Dendritic cell treated with granulocyte-macrophage colony-stimulating factor and Interleukin-4, amounts not matched to agents 40 ng/mL and 50 ng/mL, for 4 days (primary cell): ENCODE measurements around the gene ZNF12.

Source experiments
- H3K27ac Mint-ChIP-seq: one replicate; pipeline ENCODE4 v1.8.0; 2022; ENCODE audit warnings: mild to moderate bottlenecking, mixed read lengths
- H3K27me3 Mint-ChIP-seq: one replicate; pipeline ENCODE4 v1.8.0; 2022; ENCODE audit warnings: mild to moderate bottlenecking, mixed read lengths
- H3K36me3 Mint-ChIP-seq: one replicate; pipeline ENCODE4 v1.8.0; 2022; ENCODE audit warnings: low read depth, mixed read lengths
- H3K4me1 Mint-ChIP-seq: one replicate; pipeline ENCODE4 v1.8.0; 2022; ENCODE audit warnings: low read depth, mixed read lengths
- H3K4me3 Mint-ChIP-seq: one replicate; pipeline ENCODE4 v1.8.0; 2022; ENCODE audit warnings: mild to moderate bottlenecking, moderate library complexity, mixed read lengths
- H3K9me3 Mint-ChIP-seq: one replicate; pipeline ENCODE4 v1.8.0; 2022; ENCODE audit warnings: mixed read lengths
- intact Hi-C: fragments of 100-400 bp; cut with micrococcal nuclease; formaldehyde crosslinking; loops from one replicate; pipeline ENCODE4 v1.15.0; 2022

The ZNF12 gene

DNA sequence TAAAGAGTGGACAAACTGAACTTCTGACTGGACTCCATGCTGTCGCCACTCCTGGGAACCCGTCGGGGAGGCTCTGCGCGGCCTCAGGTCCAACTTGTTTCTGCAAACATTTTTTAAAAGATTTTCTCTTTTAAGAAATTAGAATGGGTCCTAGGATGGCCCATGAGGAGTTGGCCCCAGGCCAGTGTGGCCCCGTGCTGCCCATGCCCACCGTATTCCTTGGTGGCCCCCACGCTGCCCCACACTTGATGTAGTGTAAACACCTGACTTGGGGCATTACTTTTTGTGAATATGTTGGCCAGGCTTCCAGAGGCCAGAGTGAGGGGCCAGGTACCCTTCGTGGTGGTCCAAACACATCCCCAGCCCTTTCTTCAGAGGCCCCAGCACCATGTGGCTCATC, 50.3 kb downstream of the ZNF12 start:
- Mint-ChIP-seq H3K9me3 (peaks cover 11% of the 10 kb centered on the region), H3K27ac (no peak overlapping the region), H3K4me1 (no peaks in the 10 kb centered on the region), H3K4me3 (no peak overlapping the region), H3K36me3 (peaks cover 49% of the 10 kb centered on the region), H3K27me3 (peaks cover 14% of the 10 kb centered on the region)
- intact Hi-C loops = no loop called here

DNA sequence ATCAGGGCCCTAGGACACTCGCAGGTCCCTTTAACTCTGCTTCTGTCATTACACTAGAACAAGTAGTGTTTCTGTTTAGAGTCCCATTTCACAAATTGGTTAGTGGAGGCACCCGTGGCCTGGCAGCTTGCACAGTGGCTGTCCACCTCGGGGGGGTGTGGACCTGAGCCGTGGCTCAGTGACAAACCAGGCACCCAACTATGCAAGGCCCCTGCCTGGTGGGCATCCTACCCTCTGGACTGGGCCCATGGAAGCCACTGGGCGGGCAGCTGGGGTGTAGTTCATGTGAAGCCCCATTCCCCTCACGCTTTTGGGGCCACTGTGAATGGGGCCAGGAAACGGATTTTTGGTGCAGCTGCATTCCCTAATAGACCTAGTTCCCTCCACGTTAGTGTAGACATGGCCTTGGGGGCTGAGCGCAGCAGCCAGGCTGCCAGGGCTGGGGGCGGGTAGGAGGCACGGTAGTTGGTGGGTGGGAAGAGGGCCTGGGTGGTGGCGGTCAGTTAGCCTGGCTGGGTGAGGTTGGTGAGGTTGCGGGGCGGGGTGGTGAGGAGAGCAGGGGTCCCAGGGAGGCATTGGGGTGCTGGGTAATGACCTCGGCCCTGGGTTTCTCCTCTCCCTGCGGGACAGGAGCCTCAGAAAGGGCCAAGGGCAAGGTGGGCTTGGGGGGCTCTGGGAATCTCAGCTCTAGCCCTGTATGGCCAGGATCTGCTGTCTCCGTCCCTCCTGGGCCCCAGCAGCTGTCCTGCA, 50.9 kb downstream of the ZNF12 start:
- Mint-ChIP-seq H3K9me3 (peaks cover 17% of the 10 kb centered on the region), H3K27ac (no peak overlapping the region)
- intact Hi-C loops = no loop called here

DNA sequence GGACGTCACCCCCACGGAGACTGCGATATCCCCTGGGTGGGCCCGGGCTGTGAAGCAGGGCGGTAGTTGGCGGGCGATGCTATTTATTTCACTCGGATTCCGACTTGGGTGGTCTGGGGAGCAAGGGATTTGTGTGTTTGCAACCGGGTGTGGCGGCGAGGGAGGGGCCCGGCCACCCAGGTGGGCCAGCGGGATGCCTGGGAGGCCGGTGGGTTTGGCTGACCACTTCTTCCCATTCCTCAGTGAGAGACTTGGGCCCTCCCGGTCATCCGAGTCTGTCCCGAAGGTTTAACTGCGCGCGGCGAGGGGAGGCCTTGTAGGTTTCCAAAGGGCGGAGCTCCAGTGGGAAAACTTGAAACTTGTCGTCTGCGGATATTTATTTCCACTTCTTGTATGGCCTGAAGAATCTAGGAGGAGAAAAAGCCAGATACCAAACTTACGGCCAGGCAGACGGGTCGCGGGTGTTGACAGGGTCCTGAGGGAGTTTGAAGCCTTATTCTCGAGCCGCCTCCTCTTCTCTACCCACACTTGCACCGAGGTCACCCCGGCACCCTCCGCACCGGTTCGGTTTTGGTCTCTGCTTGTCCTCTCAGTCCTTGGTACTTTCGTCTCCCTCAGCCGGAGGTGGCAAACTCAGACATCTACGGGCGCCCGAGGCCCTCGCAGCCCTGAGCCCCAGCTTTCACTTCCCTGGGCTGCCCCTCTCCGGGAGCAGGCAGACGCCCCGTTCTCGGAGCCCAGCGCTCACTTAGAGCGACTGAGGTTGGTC, 51.7 kb downstream of the ZNF12 start:
- Mint-ChIP-seq H3K36me3 (peaks cover 63% of the 10 kb centered on the region), H3K9me3 (peaks cover 25% of the 10 kb centered on the region), H3K27me3 (peaks cover 2% of the 10 kb centered on the region), H3K4me3 (no peak overlapping the region), H3K27ac (no peak overlapping the region), H3K4me1 (no peaks in the 10 kb centered on the region)
- intact Hi-C loops = no loop called here

More for the DNA sequence above, 50.9 kb downstream of the ZNF12 start:
- Mint-ChIP-seq H3K27me3 (peaks cover 8% of the 10 kb centered on the region), H3K4me3 (no peak overlapping the region), H3K4me1 (no peaks in the 10 kb centered on the region), H3K36me3 (peaks cover 55% of the 10 kb centered on the region)

DNA sequence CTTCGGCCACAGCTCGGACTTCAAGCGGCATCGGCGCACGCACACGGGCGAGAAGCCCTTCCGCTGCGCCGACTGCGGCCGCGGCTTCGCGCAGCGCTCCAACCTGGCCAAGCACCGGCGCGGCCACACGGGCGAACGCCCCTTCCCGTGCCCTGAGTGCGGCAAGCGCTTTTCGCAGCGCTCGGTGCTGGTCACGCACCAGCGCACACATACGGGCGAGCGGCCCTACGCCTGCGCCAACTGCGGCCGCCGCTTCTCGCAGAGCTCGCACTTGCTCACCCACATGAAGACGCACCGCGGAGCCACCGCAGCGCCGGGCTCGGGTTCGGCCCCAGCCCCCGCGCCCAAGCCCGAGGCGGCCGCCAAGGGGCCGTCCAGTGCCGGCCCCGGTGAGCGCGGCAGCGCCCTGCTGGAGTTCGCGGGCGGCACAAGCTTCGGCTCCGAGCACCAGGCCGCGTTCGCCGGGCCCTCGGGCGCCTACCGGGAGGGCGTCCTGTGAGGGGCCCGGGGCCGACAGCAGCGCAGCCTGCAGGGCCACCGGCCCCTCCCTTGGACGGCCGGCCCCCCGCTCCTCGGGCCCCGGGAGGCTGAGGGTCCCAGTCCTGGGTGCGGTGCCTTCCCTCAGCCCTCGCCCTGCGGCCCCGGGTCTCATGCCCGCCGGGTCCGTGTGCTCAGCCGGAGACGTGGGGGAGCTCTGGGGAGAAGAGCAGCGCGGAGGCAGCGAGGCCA, 52.5 kb downstream of the ZNF12 start:
- Mint-ChIP-seq H3K27ac (no peak overlapping the region), H3K9me3 (peaks cover 33% of the 10 kb centered on the region), H3K4me3 (no peak overlapping the region), H3K36me3 (peaks cover 71% of the 10 kb centered on the region), H3K27me3 (no peaks in the 10 kb centered on the region), H3K4me1 (no peaks in the 10 kb centered on the region)
- intact Hi-C loops = no loop called here

DNA sequence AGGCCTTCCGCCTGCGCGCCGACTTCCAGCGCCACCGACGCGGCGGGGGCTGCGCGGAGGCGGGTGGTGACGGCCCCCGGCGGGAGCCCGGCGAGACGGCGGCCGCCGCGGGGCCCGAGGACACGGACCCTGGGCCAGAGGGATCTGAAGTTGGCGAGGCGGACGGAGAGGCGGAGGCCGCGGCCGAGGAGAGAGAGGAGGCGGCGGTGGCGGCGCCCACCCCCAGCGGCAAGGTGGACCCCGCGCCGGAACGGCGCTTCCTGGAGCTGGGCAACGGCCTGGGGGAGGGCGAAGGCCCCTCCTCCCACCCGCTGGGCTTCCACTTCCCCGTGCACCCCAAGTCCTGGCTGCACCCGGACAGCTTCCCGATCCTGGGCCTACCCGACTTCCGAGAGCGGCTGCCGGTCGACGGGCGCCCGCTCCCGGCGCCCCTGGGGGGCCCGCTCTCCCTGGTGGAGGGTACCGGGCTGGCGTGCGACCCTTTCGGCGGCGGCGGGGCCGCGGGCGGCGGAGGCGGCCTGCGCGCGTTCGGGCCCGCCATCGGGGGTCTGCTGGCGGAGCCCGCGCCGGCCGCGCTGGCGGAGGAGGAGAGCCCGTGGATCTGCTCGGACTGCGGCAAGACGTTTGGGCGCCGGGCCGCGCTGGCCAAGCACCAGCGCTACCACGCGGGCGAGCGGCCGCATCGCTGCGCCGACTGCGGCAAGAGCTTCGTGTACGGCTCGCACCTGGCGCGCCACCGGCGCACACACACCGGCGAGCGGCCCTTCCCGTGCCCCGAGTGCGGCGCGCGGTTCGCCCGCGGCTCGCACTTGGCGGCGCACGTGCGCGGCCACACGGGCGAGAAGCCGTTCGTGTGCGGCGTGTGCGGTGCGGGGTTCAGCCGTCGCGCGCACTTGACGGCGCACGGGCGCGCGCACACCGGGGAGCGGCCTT, 53.4 kb downstream of the ZNF12 start:
- H3K27ac Mint-ChIP-seq = no peak overlapping the region
- no peaks in the 10 kb centered on the region for H3K4me1 Mint-ChIP-seq
- H3K9me3 Mint-ChIP-seq = peaks cover 42% of the 10 kb centered on the region
- H3K36me3 Mint-ChIP-seq = peaks cover 80% of the 10 kb centered on the region
- no peaks in the 10 kb centered on the region for H3K27me3 Mint-ChIP-seq
- intact Hi-C loops = no loop called here
- H3K4me3 Mint-ChIP-seq = no peak overlapping the region

DNA sequence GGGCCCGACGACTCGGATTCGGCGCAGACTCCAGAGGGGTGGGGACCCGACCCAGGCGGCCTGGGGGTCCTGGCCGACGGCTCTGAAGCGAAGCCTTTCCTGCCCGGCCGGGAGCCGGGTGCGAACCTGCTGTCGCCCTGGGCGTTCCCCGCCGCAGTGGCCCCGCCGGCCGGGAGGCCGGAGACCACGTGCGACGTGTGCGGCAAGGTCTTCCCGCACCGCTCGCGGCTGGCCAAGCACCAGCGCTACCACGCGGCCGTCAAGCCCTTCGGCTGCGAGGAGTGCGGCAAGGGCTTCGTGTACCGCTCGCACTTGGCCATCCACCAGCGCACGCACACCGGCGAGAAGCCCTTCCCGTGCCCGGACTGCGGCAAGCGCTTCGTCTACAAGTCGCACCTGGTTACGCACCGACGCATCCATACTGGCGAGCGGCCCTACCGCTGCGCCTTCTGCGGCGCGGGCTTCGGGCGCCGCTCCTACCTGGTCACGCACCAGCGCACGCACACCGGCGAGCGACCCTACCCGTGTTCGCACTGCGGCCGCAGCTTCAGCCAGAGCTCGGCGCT, 54.2 kb downstream of the ZNF12 start:
- H3K4me1 Mint-ChIP-seq = no peaks in the 10 kb centered on the region

DNA sequence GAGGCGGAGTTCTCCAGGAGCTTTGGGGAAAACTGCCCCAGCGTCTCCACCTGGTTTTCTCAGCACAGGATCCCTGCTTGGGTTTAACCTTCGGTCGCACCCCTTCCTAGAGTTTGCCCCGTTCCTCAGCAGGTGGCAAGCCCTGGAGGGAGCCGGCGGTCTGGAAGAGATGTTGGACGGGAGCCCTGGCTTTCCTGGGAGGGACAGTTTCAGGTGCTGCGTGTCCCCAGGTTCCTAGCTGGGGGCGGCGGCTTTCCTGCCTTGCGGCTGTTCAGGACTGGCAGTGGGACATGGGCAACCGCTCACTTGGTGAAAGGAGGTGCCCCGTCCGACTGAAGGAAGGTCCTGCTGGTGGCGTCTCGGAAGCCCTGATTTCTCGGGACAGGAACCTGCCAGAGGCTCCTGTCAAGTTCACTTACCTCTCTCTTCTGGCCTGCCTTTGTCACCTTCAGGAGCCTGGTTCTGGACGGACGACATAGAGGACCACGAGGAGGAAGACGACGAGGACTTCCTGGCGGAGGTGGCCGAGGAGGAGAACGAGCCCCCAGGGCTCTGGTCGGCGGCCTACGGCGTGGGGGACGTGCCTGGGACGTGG, 54.8 kb downstream of the ZNF12 start:
- peaks cover 43% of the 10 kb centered on the region for H3K9me3 Mint-ChIP-seq
- H3K27ac Mint-ChIP-seq = no peak overlapping the region
- no peaks in the 10 kb centered on the region for H3K4me1 Mint-ChIP-seq
- H3K27me3 Mint-ChIP-seq = no peaks in the 10 kb centered on the region
- intact Hi-C loops = no loop called here
- H3K36me3 Mint-ChIP-seq = peaks cover 94% of the 10 kb centered on the region
- no peak overlapping the region for H3K4me3 Mint-ChIP-seq

More for the DNA sequence above, 54.2 kb downstream of the ZNF12 start:
- Mint-ChIP-seq H3K27me3 (no peaks in the 10 kb centered on the region), H3K9me3 (peaks cover 43% of the 10 kb centered on the region), H3K36me3 (peaks cover 88% of the 10 kb centered on the region), H3K27ac (no peak overlapping the region), H3K4me3 (no peak overlapping the region)
- intact Hi-C loops = no loop called here

DNA sequence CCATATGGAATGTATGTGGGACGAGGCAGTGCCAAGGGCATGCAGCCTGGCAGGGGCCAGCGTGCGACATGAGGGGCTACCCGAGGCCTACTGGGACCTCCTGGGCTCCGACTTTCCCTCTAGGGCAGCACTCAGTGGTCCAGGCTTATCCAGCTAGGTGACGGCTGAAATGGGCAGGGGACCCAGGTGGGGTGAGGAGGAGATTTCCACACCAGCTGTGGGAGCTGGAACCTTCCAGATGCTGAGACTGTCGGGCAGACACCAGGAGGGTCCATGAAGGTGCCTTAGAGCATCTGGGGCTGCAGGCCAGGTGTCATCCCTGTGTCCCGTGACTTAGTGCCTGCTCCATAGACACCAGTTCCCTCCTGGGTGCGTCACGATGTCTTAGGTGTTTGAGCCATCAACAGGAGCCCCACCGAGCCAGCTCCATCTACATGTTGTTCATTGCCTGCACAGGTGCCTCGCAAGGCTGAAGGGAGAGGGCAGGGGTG, 56.2 kb downstream of the ZNF12 start:
- Mint-ChIP-seq H3K27ac (no peak overlapping the region), H3K4me1 (no peaks in the 10 kb centered on the region), H3K9me3 (peaks cover 43% of the 10 kb centered on the region), H3K27me3 (no peaks in the 10 kb centered on the region), H3K4me3 (no peak overlapping the region), H3K36me3 (peaks cover 100% of the 10 kb centered on the region)
- intact Hi-C loops = no loop called here

DNA sequence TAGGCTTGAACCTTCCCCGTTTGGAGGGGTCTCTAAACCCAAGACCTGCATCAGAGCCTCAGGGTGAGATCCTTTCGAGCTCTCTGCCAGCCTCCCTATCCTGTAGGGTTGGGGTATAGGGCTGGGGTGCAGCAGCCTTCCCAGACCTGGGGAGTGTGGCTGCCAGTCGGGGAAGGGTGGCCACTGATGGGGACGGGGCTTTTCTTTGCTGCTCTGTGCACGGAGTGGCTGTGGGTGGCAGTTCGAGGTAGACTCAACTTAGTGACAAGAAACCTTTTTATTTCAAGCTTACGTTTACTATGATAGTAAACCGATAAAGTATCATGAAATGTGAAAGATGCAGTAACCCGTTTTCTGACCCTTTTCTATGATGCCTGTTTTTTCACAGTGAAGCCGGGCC, 56.7 kb downstream of the ZNF12 start:
- Mint-ChIP-seq H3K9me3 (peaks cover 43% of the 10 kb centered on the region), H3K4me1 (no peaks in the 10 kb centered on the region), H3K27ac (no peak overlapping the region), H3K27me3 (no peaks in the 10 kb centered on the region), H3K36me3 (peaks cover 100% of the 10 kb centered on the region), H3K4me3 (no peak overlapping the region)
- intact Hi-C loops = no loop called here

DNA sequence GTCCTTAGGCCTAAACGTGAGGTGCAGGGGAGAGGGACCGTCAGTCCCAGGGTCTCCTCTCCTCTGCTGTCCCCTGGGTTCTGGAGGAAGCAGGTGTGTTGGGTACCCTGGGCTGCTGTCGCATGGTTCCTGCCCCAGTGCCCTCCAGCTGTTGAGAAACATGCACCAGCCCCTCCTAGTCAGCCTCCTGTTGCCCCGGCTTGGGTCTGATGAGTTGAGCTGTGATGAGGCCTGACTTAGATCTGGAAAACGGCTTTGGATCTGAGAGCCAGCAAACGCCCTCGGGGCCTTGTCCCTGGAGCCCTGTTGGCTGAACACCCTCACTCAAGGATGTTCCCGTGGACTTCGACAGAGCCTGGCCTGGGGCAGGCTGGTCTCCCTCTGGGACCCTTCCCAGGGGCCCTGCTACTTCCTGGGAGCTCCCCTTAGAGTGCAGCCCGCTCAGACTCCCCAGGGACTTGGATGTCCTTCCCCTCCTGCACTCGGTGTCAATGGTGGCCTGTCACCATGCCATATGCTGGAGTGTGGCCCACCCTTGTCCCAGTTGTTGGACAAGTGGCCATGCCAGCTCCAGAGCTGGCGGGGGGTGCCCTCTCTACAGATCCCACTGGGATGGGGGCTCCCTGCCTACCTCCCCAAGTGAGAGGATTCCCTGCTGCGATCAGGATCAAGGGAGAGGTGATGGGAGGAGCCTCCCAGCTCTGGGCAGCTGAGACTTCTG, 57.3 kb downstream of the ZNF12 start:
- intact Hi-C loops = no loop called here
- Mint-ChIP-seq H3K4me1 (no peaks in the 10 kb centered on the region), H3K36me3 (peaks cover 100% of the 10 kb centered on the region), H3K4me3 (no peak overlapping the region), H3K27ac (no peak overlapping the region), H3K9me3 (peaks cover 43% of the 10 kb centered on the region), H3K27me3 (no peaks in the 10 kb centered on the region)

DNA sequence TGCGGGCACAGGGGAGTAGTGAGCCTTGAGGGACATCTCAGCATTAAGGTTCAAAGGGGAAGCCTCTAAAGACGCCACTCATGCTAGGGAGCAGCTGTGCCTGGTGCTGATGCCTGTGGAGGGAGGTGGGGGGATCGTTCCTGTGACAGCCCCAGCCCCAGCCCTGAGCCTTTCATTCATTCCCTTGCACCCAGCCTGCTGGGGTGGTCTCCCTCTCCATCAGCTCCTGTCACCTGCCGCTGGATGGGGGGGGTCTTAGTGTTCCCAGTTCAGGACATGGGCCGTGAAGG, 58.0 kb downstream of the ZNF12 start:
- no peaks in the 10 kb centered on the region for H3K27me3 Mint-ChIP-seq
- H3K9me3 Mint-ChIP-seq = peaks cover 43% of the 10 kb centered on the region
- H3K4me3 Mint-ChIP-seq = no peak overlapping the region
- no peaks in the 10 kb centered on the region for H3K4me1 Mint-ChIP-seq
- H3K27ac Mint-ChIP-seq = no peak overlapping the region
- intact Hi-C loops = no loop called here
- H3K36me3 Mint-ChIP-seq = peaks cover 100% of the 10 kb centered on the region

DNA sequence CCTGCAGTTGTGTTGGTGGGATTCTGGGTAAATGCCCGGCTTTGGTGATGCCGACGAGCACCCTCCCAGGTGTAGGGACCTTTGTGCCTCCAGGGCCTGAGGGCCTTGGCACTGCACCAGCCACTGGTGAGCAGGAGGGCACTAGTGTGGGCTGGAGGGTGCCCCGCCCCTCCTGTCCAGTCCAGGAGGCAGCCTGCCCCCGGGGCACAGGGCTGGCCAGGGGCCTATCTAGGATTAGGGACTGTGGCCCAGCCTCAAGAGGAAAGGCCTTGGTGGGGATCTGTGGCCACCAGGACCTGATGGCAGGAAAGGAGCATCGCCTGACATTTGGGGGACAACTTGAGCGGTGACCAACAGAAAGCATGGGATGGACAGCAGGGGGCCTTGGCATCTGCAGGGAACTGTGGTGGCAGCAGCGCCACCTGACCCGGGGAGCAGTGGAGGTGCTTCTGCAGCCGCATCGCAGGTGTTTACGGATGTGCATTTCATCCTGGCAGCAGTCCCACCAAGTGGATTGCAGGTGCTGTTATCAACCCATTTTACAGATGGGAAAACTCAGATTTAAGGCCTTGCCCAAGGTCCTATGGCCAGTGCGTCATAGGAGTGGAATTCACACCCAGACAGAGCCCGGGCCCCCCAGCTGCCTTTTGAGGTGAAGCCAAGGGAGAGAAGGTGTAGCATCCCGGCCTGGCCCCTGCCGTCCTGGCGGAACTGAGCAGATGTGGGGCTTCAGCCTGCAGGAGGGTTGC, 58.5 kb downstream of the ZNF12 start:
- intact Hi-C loops = no loop called here
- H3K9me3 Mint-ChIP-seq = peaks cover 43% of the 10 kb centered on the region
- H3K27ac Mint-ChIP-seq = no peak overlapping the region
- peaks cover 100% of the 10 kb centered on the region for H3K36me3 Mint-ChIP-seq
- H3K4me3 Mint-ChIP-seq = no peak overlapping the region
- no peaks in the 10 kb centered on the region for H3K27me3 Mint-ChIP-seq
- H3K4me1 Mint-ChIP-seq = no peaks in the 10 kb centered on the region
